Inflammatory macrophage treated with lipopolysaccharide for 1 hour (primary cell): ENCODE data around the gene CLEC4A.
A peak's percentile ranks its signal among the peaks of the same experiment; 100 is the strongest.
"Not testable (repeated sequence)": the region's sequence is repeated elsewhere in the genome, so short reads cannot be mapped to it uniquely, and the experiment has no call there.

Source experiments
- DNase-seq, 2 donors: peaks; one replicate each; pipeline ENCODE4 v3.0.0-alpha.2; 2020 to 2022

Gene CLEC4A

DNA sequence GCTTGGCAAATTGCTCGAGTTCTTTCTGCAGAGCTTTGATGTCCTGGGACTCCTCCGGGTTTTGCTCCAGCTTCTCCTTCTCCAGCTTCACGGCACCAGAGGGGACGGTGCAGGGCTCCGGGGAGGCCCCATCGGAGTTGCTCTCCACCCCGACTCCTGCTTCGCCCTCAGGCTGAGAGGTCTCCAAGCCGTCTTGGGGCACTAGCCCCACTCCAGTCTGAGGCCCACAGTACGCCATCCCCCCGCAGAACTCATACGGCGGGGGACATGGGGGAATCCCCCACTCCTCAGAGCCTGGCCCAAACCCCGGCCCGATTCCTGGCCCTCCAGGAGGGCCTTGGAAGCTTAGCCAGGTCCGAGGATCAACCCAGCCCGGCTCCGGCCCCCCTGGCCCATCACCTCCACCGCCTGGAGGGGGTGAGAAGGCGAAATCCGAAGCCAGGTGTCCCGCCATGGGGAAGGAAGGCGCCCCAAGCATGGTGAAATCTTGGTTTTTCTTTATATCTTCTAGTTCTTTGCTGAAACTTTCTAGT, 11.0 kb downstream of the CLEC4A start:
- DNase-seq: not testable (repeated sequence)

- DNase-seq: not testable (repeated sequence)
Observed at GRCh38 chr12:8141647-8142046, 18.2 kb downstream of the CLEC4A start.

- DNase-seq: no peak
Observed at GRCh38 chr12:8143261-8143660, 19.8 kb downstream of the CLEC4A start.

DNA sequence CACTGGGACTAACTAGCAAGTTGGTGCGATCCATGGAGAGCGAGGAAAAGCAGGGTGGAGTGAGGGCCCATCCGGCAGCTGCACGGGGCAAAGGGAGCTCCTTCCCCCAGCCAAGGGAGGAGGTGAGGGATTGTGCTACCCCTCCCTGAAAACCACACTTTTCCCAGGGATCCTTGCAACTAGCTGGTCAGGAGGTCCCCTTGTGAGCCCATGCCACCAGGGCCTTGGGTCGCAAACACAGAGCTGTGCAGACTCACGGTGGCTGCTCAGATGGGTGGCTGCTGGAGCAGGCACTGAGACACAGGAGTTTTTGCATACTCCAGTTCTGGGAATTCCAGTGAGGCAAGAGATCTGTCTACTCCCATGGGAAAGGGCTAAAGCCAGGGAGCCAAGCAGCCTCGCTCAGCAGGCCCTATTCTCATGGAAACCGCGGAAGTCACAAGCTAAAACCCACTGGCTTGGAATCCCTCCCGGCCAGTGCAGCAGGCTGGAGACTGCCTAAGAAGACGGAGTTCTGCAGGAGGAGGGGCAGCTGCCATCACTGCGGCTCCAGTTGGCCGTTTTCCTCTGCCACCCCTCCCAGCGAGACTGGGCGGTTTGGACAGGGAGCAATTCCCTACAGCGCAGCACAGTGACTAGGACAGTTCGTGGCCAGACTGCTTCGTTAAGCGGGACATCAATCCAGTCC, 22.5 kb downstream of the CLEC4A start:
- DNase-seq: no peak

DNA sequence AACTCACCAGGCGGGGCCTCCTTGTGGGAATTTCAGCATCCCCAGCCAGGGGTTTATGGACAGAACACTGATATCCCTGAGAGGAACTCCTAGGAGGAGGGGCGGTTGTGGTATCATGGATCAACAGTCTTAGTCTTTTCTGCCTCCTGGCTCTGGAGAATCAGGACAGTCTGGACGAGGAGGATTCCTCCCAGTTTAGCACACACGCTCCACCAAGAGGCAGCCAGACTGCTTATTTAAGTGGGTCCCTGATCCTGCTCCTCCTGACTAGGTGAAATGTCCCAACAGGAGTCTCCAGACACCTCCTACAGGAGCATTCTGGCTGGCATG, 23.0 kb downstream of the CLEC4A start:
- no peak for DNase-seq

- no peak for DNase-seq
Observed at GRCh38 chr12:8154526-8154925, 31.1 kb downstream of the CLEC4A start.

DNA sequence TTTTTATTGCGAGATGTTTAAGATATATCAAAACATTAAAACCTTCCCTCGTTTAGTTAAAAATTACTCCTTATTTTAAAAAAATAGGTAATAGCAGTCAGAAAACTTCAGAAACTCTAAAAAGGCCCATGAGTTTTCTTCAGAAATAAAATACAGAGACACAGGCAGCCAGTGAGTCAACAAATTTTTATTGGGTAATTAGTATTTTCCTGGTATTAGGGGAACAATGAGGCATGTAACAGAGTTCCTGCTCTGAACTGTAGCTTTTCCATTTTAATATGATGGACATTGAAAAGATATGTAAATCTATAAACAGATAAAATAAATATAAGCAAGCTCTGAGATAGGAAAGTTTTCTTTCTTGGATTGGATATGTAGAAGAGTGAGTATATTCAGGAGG, 33.0 kb downstream of the CLEC4A start:
- DNase-seq: peak; percentile 69 to 81

DNA sequence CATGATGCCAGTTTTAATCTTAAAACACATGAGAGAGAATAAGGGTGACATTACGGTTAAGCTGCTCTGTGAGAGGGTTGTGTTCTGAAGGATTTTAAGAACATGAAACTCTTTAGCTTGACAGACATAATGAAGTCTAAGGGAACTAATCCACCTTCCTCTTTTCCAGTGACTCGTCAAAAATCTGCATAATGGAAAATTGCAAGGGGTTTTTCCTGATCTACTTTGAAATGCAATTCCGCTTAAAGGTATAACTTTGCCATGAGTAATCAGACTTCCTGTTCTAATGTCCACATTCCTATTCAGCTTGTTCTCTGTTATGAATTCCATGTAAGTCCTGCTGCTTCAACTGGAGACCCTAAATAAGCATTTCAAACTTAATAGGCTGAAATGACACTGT, 33.4 kb downstream of the CLEC4A start, which contains the start of gene ZNF705A:
ZNF705A (plus strand) TSS at position 171 of the 400 bp plus-strand sequence. CDS start 15,611 bp downstream, outside the sequence.
- peak; percentile 89 to 95 for DNase-seq

DNA sequence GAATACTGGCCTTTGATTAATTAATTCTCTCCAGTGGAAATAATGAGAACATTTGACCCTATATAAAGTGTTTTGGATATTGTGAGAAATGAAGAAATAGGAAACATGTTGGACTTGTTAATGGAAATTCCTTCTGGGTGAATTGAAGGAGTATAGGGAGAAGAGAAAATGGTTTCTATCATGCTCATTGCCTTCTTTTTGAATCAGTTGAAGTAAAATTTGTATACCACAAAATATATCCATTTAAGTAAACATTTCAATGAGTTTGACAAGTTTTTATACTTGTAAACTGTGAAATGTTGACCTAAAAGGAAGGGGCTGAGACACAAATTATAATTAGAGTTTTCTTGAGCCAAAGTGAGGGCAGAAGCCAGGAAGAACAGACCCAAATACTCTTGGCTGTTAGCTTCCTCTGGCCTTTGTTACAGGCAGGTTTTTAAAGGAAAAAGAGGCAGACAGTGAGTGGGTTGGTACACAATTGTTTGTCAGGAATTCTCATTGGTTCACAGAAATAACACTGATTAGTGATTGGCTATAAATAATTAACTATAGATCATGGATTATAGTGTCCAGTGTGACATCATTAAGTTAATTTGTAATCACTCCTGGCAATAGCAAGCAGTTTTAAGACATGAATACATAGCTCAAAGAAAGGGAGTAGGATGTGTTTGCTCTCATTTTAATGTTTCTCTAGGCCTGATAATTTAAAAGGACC, 34.2 kb downstream of the CLEC4A start:
- peak in 1 of 2 donors; percentile 7 for DNase-seq

DNA sequence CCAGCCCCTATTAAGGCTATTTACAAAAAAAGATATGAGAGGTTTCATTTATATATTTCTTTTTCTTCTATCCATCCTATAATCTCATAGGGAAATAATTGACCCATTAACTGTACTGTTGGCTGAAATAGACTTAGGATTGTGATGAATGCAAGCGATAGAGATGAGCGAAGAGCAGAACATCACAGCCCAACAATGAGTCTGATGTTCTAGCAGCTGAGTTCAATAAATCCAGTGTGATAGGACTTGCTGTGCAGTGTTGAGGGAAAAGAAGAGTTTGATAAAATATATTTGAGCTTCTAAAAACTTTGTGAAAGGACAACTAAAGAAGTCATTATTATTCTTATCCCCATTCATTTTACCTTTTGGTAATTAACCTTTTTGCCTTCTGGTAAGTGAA, 49.5 kb downstream of the CLEC4A start:
- not testable (repeated sequence) for DNase-seq

GRCh38 chr12:8179989-8180585, 56.7 kb downstream of the CLEC4A start:
- DNase-seq: peak; percentile 39 to 61

DNA sequence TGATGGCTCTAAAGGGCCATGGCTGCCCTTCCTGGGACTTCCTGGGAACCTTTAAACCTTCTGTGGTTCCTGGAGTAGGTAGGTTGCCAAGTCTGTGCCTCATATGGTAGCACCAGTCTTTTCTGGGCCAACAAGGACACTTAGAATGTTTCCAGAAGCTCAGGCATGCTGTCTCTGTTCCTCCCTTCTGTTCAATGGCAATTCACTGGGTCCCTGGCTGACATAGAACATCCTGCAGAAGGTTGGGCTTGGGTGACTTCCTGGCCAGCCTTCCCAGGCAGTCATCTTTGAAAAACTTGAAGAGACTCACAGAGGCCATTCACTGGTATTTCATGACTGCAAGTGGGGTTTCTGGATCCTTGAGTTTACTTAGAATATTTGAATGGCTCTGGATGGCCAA, 57.9 kb downstream of the CLEC4A start:
- DNase-seq: not testable (repeated sequence)

GRCh38 chr12:8182923-8183322, 59.5 kb downstream of the CLEC4A start:
- DNase-seq: not testable (repeated sequence)

- DNase-seq: not testable (repeated sequence)
Observed at GRCh38 chr12:8183346-8183745, 59.9 kb downstream of the CLEC4A start.

DNA sequence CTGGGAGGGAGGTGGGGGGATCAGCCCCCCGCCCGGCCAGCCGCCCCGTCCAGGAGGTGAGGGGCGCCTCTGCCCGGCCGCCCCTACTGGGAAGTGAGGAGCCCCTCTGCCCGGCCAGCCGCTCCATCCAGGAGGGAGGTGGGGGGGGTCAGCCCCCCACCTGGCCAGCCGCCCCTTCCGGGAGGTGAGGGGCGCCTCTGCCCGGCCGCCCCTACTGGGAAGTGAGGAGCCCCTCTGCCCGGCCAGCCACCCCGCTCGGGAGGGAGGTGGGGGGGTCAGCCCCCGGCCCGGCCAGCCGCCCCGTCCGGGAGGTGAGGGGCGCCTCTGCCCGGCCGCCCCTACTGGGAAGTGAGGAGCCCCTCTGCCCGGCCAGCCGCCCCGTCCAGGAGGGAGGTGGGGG, 60.8 kb downstream of the CLEC4A start:
- DNase-seq: not testable (repeated sequence)

DNA sequence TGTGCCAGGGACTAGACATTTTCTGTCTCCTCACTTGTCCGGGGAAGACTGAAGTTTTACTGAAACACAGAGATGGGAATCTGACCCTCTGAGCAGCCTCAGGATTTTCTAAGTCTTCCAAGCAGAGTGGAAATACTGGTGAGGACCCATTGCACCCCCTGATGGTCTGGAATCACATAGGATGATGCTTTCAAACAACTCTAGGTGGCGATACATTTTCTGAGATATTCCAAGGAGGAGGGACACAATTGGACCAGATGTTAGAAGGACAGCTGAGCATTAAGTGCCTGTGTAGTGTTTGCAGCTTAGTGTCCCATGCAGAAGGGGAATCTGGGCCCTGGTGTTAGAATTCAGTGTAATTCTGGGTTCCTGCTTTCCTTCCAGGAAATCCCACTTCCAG, 64.7 kb downstream of the CLEC4A start:
- DNase-seq: not testable (repeated sequence)
